Measurements from ENCODE around the gene CRTAC1.

- TF ChIP-seq POLR2A (IDR thresholded peaks at IDR 0.05) (no peak), CTCF (IDR thresholded peaks at IDR 0.05) (no peak)
Observed at GRCh38 chr10:98038288-98038687, 7.9 kb upstream of the CRTAC1 start.

Data from lower leg skin (tissue), 3 donors.